Right lung (tissue), 5 donors: Measurements from ENCODE around the gene PNLDC1. TPM values are rescaled to one million over a fixed set of nuclear protein-coding genes. Genes with fewer than 3 reads are reported as not detected.
"Not testable (repeated sequence)": the region's sequence is repeated elsewhere in the genome, so short reads cannot be mapped to it uniquely, and the experiment has no call there.

Source experiments
- DNase-seq, 2 donors: peaks; one replicate each; pipeline ENCODE4 v3.0.0-alpha.2; 2013
- polyA plus RNA-seq, 5 donors: library from polyadenylated mRNA; unstranded; fragments of 120-200 nt; gene quantifications; one replicate each; pipeline versions ENCODE4 v1.2.1 to v1.2.3, GENCODE V29; 2013; ENCODE audit warnings: inconsistent platforms in 1 of 5, low replicate concordance in 1 of 5; ENCODE audit not compliant: insufficient read length in 5 of 5, insufficient read depth in 1 of 5

PNLDC1 gene
- polyA plus RNA-seq, 5 donors = 0.12 to 0.34 (median 0.26) TPM

DNA sequence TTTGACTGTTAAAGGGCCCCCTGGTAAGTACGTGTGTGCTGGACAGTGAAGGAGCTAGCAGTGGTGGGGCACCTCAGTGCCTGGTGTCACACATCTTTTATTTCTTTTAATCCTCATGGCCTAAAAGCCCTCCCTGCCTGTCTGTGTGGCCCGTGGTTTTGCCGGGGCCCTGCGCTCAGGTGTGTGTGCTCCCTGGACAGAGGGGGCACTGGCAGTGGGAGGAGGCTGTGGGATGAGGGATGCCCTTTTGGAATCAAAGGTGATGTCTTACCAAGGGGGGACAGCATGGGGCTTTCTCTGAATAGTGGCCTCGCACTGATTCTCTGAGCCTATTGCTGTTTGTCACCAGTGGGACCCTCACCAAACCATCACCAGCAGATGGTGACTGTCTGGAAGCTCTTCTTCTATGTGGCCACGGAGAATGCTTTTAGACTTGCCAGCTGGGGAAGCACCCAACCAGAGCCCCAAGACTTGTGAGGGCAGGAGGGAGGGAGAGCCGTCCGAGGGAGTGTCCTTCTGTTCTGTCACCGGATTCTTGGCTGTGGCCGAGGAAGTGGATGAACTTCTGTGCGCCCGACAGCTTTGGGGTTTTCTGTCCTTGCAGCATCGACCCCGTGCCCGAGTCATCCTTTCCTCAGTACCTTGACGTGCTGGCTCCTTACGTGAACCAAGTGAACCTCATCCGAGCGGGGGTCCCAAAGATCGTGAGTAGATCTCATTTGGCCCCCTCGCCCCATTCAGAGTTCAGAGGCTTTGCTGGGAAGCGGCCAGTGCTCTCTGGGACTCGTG is 18.1 kb downstream of the PNLDC1 start:
- DNase-seq = no peak

DNA sequence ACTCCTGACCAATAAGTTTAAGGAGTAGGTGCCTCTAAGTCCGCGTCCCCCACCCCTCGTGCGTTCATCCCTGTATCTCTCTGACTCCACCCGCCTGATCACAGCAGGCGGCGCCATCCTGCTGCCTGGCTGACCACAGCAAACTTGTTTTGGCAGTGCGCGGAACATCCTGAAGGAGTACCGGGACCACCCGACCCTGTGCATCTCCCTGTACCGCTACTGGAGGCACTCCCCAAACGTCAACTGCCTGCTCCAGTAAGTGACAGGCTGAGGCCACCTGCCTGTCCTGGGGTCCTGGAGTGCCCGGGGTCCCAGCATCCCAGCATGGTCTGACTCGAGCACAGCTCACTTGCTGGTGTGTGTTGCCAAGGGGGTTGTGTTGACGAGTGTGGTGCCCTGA is 19.0 kb downstream of the PNLDC1 start:
- no peak for DNase-seq

DNA sequence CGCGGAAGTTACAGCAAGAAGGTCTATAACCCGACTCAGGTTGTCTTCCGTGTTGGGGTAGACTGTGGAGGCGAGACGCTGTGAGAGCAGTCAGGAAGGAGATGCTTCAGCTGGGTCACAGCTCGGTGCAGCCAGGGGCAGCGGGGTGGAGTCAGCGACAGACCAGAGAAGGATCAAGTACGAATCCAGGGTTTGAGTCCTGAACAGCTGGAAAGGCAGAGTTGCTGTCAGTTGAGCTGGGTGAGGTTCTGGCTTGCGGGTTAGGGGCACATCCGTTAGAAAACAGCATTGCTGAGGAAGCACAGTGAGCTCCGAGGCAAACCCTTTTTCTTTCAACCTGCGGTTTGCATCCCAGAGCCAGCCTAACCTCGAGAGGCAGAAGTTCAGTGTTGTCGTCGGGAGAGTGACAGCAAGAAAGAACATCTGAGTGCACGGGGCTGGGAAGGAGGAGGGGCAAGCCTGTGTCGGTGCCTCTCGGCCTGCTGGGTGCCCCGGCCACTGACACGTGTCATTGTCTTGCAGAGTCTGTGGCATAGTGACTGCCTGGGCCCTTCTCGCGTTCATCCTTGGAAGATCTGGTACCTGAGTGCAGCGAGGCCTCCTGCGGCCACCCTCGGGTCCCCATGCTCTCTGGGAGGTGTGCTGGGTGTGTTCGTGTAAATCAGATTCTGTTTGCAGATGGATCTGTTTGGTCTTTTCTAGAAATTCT is 20.0 kb downstream of the PNLDC1 start:
- DNase-seq = no peak

- no peak for DNase-seq
Measured at GRCh38 chr6:159821122-159821521, 21.0 kb downstream of the PNLDC1 start.

DNA sequence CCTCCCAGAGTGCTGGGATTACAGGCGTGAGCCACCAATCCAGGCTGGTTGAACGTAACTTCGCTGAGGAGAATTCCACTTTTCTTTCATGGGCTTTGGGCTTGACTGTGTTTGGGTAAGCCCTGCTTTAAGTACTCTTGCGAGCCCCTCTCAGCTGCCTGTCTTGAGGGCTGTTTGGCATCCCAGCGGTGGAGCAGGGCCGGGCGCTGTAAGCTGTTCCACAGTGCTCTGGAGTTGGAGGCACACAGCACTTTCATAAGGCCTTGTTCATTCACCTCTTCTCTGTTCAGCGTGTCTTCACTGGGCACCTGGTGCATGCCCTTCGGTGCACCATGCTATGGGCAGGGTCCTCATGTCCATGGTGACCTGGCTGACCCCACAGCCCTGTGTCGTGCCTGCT is 21.6 kb downstream of the PNLDC1 start:
- peak in 1 of 2 donors; percentile 10 for DNase-seq

DNA sequence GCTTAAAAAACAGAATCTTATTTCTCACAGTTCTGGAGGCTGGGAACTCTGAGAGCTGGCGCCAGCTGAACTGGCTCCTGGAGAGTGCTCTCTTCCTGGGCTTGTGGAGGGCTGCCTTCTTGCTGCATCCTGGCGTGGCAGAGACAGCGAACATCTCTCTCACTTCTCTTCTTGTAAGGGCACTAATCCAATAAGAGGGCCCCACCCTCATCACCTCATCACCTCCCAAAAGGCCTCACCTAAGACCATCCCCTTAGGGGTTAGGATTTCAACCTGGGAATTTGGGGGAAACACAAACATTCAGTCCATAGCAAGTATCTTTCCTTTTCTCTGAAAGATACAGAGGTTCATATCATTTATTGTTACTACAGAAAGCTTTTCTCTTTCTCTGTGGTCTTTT is 23.9 kb downstream of the PNLDC1 start:
- DNase-seq = no peak

GRCh38 chr6:159824690-159825089 is 24.6 kb downstream of the PNLDC1 start:
- not testable (repeated sequence) for DNase-seq

DNA sequence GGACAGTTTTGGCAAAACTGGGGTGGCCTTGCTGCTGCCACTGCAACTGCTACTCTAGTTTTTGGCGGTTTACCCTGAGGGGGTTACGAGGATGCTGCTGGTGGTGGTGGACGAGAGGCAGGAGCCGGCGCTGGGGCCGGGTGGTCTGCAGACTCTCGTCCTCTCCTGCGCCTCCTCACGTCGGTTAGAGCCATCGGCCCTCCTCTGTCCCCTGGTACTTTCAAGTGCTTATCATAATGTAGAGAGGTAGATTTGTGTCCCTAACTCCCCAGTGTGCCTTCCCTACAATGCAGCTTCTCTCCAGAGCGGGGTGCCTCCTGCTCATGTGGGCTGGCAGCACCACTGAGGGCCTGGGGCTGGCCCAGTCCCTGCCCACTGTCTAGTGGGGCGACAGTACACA is 25.9 kb downstream of the PNLDC1 start:
- no peak for DNase-seq

DNA sequence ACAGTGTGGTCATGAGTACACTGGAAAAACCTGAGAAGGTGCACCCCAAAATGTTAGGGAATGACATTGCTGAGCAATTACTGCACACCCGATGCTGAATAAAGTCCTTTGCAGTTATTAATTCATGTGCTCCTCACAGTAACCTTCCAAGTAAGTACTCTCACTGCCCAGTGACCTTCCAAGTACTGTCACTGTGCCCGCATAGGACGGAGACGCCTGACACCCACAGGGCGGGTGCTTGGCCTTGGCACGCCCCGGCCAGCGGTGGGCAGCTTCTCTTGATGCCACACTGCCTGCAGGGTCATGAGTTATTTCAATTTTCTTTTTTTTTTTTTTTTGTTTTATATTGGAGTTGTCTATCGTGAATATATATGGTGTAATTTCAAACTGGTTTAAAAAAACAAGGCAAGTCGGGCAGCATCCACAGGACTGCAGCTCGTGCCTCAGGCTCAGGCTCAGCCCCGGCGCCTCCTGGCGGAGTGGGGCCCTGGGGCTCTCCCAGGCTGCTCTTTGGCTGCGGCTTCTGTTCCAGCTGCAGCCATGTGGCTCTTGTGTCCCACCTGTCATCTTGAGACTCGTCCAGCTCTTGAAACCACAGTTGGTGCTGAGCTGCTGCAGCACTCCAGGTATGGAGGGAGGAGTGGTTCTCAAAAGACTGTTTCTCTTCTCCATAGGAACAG is 27.0 kb downstream of the PNLDC1 start:
- no peak for DNase-seq

DNA sequence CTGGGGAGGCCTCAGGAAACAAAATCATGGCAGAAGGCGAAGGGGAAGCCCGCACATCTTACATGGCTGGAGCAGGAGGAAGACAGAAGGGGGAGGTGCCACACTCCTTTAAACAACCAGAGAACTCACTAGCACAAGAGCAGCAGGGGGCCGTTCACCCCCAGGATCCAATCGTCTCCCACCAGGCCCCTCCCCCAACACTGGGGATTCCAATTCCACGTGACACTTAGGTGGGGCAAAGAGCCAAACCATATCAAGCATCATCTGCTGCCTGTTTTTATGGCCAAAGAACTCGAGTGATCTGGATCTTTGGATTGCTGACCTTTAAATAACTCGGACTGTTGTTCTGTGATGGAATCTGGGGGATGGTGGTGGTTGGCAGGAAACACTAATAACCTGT is 28.0 kb downstream of the PNLDC1 start:
- no peak for DNase-seq

- no peak for DNase-seq
Measured at GRCh38 chr6:159829526-159829925, 29.4 kb downstream of the PNLDC1 start.

GRCh38 chr6:159830501-159831372 is 30.7 kb downstream of the PNLDC1 start:
- DNase-seq = no peak

DNA sequence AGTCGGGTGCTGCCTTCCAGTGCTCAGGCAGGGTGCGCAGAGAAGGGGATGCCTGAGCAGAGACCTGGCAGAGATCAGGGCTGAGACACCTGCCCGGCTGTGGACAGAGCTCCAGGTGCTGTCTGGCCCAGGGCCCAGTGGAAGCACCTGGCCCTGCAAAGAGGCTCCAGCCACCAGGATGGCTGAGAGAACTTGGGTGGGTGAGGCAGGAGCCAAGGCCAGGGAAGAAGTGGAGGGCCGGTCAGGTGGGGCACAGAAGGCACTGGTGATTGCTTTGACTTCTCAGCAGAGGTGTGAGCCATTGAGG is 31.2 kb downstream of the PNLDC1 start:
- no peak for DNase-seq

DNA sequence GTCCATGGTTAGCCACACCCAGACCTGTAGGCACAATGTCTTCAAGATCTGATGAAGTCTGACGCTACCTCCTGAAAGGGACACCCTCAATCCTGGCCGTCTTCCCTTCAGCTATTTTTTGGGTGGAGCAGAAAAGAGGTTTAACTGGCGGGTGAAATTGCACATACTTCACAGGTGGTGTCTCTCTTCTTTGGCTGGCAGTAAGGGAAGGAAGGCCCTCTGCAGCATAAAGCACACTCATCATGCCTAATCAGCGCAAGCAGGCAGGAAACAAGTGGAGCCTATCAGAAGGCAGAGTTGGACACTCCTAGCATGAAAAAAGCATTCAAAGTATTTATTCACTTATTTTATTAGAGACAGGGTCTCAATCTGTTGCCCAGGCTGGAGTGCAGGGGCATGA is 32.9 kb downstream of the PNLDC1 start:
- no peak for DNase-seq

DNA sequence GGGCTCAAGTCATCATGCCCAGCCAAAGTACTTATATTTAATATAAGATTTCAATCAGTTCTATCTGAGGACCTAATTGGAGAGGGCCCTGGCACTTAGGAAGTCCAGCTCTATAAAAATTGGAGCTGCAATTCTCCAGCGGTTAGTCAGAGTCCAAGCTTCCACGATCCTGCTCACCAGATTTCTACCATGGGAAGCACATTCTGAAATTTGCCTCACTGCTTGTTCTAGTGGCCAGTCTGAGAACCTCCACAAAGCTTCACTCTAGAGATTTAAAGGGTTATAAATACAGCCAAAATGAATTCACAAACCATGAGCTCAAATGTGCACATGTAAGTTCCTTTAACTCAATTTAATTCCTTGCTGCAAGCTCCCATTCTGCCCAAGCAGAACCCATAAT is 33.5 kb downstream of the PNLDC1 start:
- no peak for DNase-seq

GRCh38 chr6:159833997-159834603 is 34.0 kb downstream of the PNLDC1 start:
- DNase-seq = no peak

GRCh38 chr6:159836718-159837490 is 36.8 kb downstream of the PNLDC1 start:
- DNase-seq = no peak

GRCh38 chr6:159837511-159837910 is 37.4 kb downstream of the PNLDC1 start:
- no peak for DNase-seq

- no peak for DNase-seq
Measured at GRCh38 chr6:159838020-159838744, 38.1 kb downstream of the PNLDC1 start.

- DNase-seq = no peak
Measured at GRCh38 chr6:159842035-159842434, 42.0 kb downstream of the PNLDC1 start.
